T-helper 1 cell treated with Interleukin-12 subunit alpha and Interleukin-12 subunit beta and Interleukin-4 antibody, amounts not matched to agents 30 μg/mL and 1 μg/mL, for 36 hours (primary cell): ENCODE measurements around the gene CLDN6.

Experiments used
- H3K27ac Mint-ChIP-seq: one replicate; pipeline ENCODE4 v1.8.0; 2021; ENCODE audit warnings: mild to moderate bottlenecking, mixed read lengths
- H3K27me3 Mint-ChIP-seq: one replicate; pipeline ENCODE4 v1.8.0; 2021; ENCODE audit warnings: low read depth, mixed read lengths
- H3K36me3 Mint-ChIP-seq: one replicate; pipeline ENCODE4 v1.8.0; 2021; ENCODE audit warnings: low read depth, mixed read lengths
- H3K4me1 Mint-ChIP-seq: one replicate; pipeline ENCODE4 v1.8.0; 2021; ENCODE audit warnings: low read depth, mixed read lengths
- H3K4me3 Mint-ChIP-seq: one replicate; pipeline ENCODE4 v1.8.0; 2021; ENCODE audit warnings: mild to moderate bottlenecking, moderate library complexity, mixed read lengths
- H3K9me3 Mint-ChIP-seq: one replicate; pipeline ENCODE4 v1.8.0; 2021; ENCODE audit warnings: mixed read lengths

The CLDN6 gene

GRCh38 chr16:2983706-2984136 is 34.3 kb downstream of the CLDN6 start:
- Mint-ChIP-seq H3K27me3 (peaks cover 7% of the 10 kb centered on the region), H3K27ac (no peak overlapping the region)

GRCh38 chr16:2982402-2982801 is 35.6 kb downstream of the CLDN6 start:
- peak overlapping the region; percentile 16 for H3K4me3 Mint-ChIP-seq

More at GRCh38 chr16:2983706-2984136, 34.3 kb downstream of the CLDN6 start:
- Mint-ChIP-seq H3K4me3 (peak overlapping the region; percentile 48), H3K4me1 (peaks cover 9% of the 10 kb centered on the region), H3K36me3 (peaks cover 1% of the 10 kb centered on the region), H3K9me3 (no peaks in the 10 kb centered on the region)

GRCh38 chr16:2981899-2982250 is 36.1 kb downstream of the CLDN6 start:
- H3K4me3 Mint-ChIP-seq: peak overlapping the region; percentile 81
- H3K27me3 Mint-ChIP-seq: peaks cover 7% of the 10 kb centered on the region
- H3K36me3 Mint-ChIP-seq: peaks cover 1% of the 10 kb centered on the region
- peaks cover 12% of the 10 kb centered on the region for H3K4me1 Mint-ChIP-seq
- H3K9me3 Mint-ChIP-seq: no peaks in the 10 kb centered on the region
- peak overlapping the region; percentile 67 for H3K27ac Mint-ChIP-seq

More at GRCh38 chr16:2982402-2982801, 35.6 kb downstream of the CLDN6 start:
- Mint-ChIP-seq H3K4me1 (peaks cover 12% of the 10 kb centered on the region), H3K36me3 (peaks cover 1% of the 10 kb centered on the region), H3K27me3 (peaks cover 7% of the 10 kb centered on the region), H3K27ac (peak overlapping the region; percentile 12), H3K9me3 (no peaks in the 10 kb centered on the region)

- peaks cover 7% of the 10 kb centered on the region for H3K27me3 Mint-ChIP-seq
- peak overlapping the region; percentile 83 for H3K27ac Mint-ChIP-seq
- H3K4me1 Mint-ChIP-seq: peaks cover 12% of the 10 kb centered on the region
- peaks cover 1% of the 10 kb centered on the region for H3K36me3 Mint-ChIP-seq
- H3K9me3 Mint-ChIP-seq: no peaks in the 10 kb centered on the region
- peak overlapping the region; percentile 84 for H3K4me3 Mint-ChIP-seq
Measured at GRCh38 chr16:2981177-2981898, 36.6 kb downstream of the CLDN6 start.

GRCh38 chr16:2980227-2981176 is 37.5 kb downstream of the CLDN6 start, which contains the start of gene PKMYT1:
PKMYT1 (minus strand) TSS chr16:2980446; CDS start chr16:2979657, 789 bp downstream.
- Mint-ChIP-seq H3K4me1 (peaks cover 12% of the 10 kb centered on the region), H3K9me3 (no peaks in the 10 kb centered on the region), H3K4me3 (peak within 1 kb of the TSS; percentile 91), H3K27ac (peak within 1 kb of the TSS; percentile 83), H3K36me3 (peaks cover 1% of the 10 kb centered on the region), H3K27me3 (peaks cover 7% of the 10 kb centered on the region)

GRCh38 chr16:2979669-2980226 is 38.2 kb downstream of the CLDN6 start:
- Mint-ChIP-seq H3K27me3 (peaks cover 7% of the 10 kb centered on the region), H3K4me3 (peak overlapping the region; percentile 91), H3K9me3 (no peaks in the 10 kb centered on the region), H3K27ac (peak overlapping the region; percentile 79), H3K36me3 (peaks cover 1% of the 10 kb centered on the region), H3K4me1 (peaks cover 12% of the 10 kb centered on the region)

GRCh38 chr16:2977440-2977839 is 40.5 kb downstream of the CLDN6 start:
- Mint-ChIP-seq H3K27ac (no peak overlapping the region), H3K4me3 (no peak overlapping the region), H3K9me3 (no peaks in the 10 kb centered on the region), H3K4me1 (peaks cover 9% of the 10 kb centered on the region), H3K27me3 (peaks cover 3% of the 10 kb centered on the region), H3K36me3 (peaks cover 1% of the 10 kb centered on the region)

GRCh38 chr16:2976673-2977072 is 41.3 kb downstream of the CLDN6 start:
- H3K4me3 Mint-ChIP-seq: no peak overlapping the region
- no peak overlapping the region for H3K27ac Mint-ChIP-seq

GRCh38 chr16:2976201-2976600 is 41.8 kb downstream of the CLDN6 start:
- Mint-ChIP-seq H3K4me3 (no peak overlapping the region), H3K9me3 (no peaks in the 10 kb centered on the region), H3K4me1 (peaks cover 8% of the 10 kb centered on the region), H3K36me3 (peaks cover 4% of the 10 kb centered on the region), H3K27me3 (no peaks in the 10 kb centered on the region), H3K27ac (no peak overlapping the region)

More at GRCh38 chr16:2976673-2977072, 41.3 kb downstream of the CLDN6 start:
- Mint-ChIP-seq H3K9me3 (no peaks in the 10 kb centered on the region), H3K4me1 (peaks cover 9% of the 10 kb centered on the region), H3K27me3 (no peaks in the 10 kb centered on the region), H3K36me3 (peaks cover 4% of the 10 kb centered on the region)

- Mint-ChIP-seq H3K27ac (no peak overlapping the region), H3K4me1 (peaks cover 14% of the 10 kb centered on the region), H3K36me3 (peaks cover 4% of the 10 kb centered on the region), H3K27me3 (no peaks in the 10 kb centered on the region), H3K4me3 (no peak overlapping the region), H3K9me3 (no peaks in the 10 kb centered on the region)
Measured at GRCh38 chr16:2975161-2975795, 42.7 kb downstream of the CLDN6 start.

- H3K27ac Mint-ChIP-seq: no peak overlapping the region
- peaks cover 14% of the 10 kb centered on the region for H3K4me1 Mint-ChIP-seq
- no peak overlapping the region for H3K4me3 Mint-ChIP-seq
- peaks cover 4% of the 10 kb centered on the region for H3K36me3 Mint-ChIP-seq
- H3K9me3 Mint-ChIP-seq: no peaks in the 10 kb centered on the region
- H3K27me3 Mint-ChIP-seq: no peaks in the 10 kb centered on the region
Measured at GRCh38 chr16:2974319-2975056, 43.5 kb downstream of the CLDN6 start.

GRCh38 chr16:2973605-2974318 is 44.2 kb downstream of the CLDN6 start:
- peaks cover under 1% of the 10 kb centered on the region for H3K27me3 Mint-ChIP-seq
- no peak overlapping the region for H3K27ac Mint-ChIP-seq
- H3K9me3 Mint-ChIP-seq: no peaks in the 10 kb centered on the region
- H3K4me1 Mint-ChIP-seq: peaks cover 16% of the 10 kb centered on the region
- H3K36me3 Mint-ChIP-seq: peaks cover 4% of the 10 kb centered on the region
- H3K4me3 Mint-ChIP-seq: no peak overlapping the region

GRCh38 chr16:2973093-2973492 is 44.9 kb downstream of the CLDN6 start:
- peaks cover 21% of the 10 kb centered on the region for H3K4me1 Mint-ChIP-seq
- H3K27ac Mint-ChIP-seq: no peak overlapping the region
- peaks cover 4% of the 10 kb centered on the region for H3K36me3 Mint-ChIP-seq
- no peaks in the 10 kb centered on the region for H3K9me3 Mint-ChIP-seq
- peaks cover 7% of the 10 kb centered on the region for H3K27me3 Mint-ChIP-seq
- no peak overlapping the region for H3K4me3 Mint-ChIP-seq
